GM18505 (cell line): ENCODE measurements around the gene KMT2E.

ENCODE experiments used
- ATAC-seq: cut with Tn5 transposase; IDR thresholded peaks from one replicate; pipeline ENCODE4 v1.9.1; 2021; ENCODE audit not compliant: unreplicated experiment
- POLR2A ChIP-seq: IDR thresholded peaks from 4 replicates; pipeline ENCODE4 v1.6.1; 2011; ENCODE audit warnings: borderline replicate concordance; ENCODE audit not compliant: insufficient read depth, insufficient read length; ENCODE audit errors: extremely low read depth

KMT2E gene

DNA sequence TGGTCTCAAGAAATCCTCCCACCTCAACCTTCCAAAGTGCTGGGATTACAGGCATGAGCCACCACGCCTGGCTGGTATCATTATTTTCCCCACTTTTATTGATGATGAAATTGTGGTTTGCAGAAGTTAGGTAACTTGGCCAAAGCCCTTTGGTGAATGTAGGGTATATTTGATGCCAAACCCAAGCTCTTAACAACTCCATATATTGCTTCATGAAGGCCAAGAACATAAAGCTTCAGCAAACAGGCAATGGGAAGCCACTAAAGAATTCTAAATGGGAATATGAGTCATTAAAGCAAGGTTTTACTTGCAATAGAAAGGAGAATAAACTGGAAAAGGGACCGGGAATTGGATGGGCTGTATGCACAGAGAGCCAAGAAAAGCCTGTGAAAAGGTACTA, 142.7 kb downstream of the KMT2E start:
- ATAC-seq = no peak
- no peak for TF ChIP-seq POLR2A

DNA sequence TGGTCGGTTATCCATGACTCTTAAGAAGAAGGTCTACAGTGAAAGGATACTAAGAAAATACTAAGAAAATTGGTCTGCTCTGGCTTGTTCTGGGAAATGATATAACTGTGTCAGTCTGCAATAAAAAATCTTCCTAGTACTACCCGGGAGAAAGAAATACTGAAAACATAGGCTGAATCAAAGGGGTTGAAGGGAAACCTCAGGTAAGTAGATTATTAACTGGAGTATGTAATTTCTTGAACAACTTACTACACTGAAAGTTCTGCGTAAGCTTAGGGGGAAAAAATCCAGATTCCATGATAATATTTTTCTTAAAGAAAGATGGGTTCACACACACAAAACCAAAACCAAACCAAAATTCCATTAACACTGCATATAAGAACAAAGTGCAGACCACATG, 143.3 kb downstream of the KMT2E start:
- ATAC-seq = no peak
- no peak for TF ChIP-seq POLR2A

DNA sequence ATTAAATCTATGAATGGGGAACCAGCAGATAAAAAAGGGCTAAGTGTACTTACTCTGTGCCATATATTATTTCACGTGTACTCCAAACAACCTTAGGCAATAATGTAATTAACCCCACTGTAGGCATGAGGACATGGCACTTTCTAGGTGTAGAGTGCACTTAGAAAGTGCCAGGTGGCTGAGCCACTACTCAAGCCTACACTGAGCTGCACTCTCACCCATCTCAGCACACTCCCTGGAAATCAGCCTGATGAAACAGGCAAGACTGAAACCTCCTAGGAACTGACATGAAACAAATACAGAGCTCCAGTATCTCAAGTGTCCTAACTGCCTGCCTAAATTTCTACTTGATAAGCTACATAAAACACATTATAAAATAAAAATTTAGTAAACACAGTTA, 147.4 kb downstream of the KMT2E start:
- no peak for TF ChIP-seq POLR2A
- ATAC-seq = no peak
